HL-60 (cell line): ENCODE data around the gene CRY2.

Experiments
- CTCF ChIP-seq: IDR thresholded peaks from one replicate; pipeline ENCODE4 v1.5.1; 2011; ENCODE audit warnings: low read length, control low read depth, inconsistent platforms; ENCODE audit not compliant: insufficient read depth
- GABPA ChIP-seq: IDR thresholded peaks from 2 replicates; pipeline ENCODE4 v1.6.1; 2012; ENCODE audit warnings: low read depth
- POLR2AphosphoS5 ChIP-seq: IDR thresholded peaks from 2 replicates; pipeline ENCODE4 v1.6.1; 2012; ENCODE audit warnings: low read depth
- REST ChIP-seq: IDR thresholded peaks from 2 replicates; pipeline ENCODE4 v1.6.1; 2012; ENCODE audit warnings: low read depth; ENCODE audit not compliant: insufficient replicate concordance
- SPI1 ChIP-seq: IDR thresholded peaks from 2 replicates; pipeline ENCODE4 v1.6.1; 2012; ENCODE audit warnings: low read depth, mild to moderate bottlenecking, borderline replicate concordance

GRCh38 chr11:45860764-45861510, 13.7 kb downstream of the CRY2 start:
- TF ChIP-seq CTCF (no peak), POLR2AphosphoS5 (no peak), SPI1 (no peak), REST (no peak), GABPA (no peak)
